GM21423 (cell line): Measurements from ENCODE around the gene SLC12A7.

Source experiments
- ATAC-seq: cut with Tn5 transposase; IDR thresholded peaks from one replicate; pipeline ENCODE4 v1.9.1; 2021; ENCODE audit warnings: mild to moderate bottlenecking, moderate library complexity; ENCODE audit not compliant: unreplicated experiment

The SLC12A7 gene

DNA sequence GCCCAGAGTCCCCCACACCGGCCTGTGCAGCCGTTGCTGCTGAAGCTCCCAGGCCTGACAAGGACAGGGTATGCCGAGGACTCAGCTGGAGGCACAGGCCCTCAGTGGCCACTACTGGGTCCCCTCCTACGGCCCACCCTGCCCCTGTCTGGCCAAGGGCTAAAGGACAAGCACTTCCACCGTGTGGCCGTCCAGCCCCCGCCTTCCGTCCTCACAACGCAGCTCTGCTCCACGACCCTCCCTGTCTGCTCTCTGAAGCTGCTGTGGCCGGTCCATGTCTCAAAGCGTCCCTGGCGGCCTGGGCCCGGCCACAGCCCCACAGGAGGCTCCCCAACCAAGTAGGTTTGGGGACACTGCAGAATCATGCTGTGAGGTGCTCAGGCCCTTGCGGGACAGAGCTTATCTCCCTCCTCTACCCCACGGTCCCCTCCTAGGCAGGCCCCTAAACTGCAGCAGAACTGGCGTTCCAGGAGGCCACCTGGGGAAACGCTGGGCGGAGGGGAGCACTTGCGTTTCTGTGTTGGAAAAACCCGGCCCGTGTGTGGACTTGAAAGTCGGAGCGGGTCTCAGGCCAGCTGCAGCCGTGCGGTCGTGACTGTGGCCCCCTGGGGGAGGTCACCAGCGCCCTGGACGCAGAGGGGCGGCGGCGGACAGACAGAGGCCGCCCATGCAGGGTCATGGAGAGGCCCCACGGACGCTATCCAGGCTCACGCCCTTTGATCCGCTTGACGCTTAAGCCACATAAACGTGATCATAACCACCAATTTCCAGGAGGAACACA is 57.7 kb downstream of the SLC12A7 start:
- no peak for ATAC-seq

DNA sequence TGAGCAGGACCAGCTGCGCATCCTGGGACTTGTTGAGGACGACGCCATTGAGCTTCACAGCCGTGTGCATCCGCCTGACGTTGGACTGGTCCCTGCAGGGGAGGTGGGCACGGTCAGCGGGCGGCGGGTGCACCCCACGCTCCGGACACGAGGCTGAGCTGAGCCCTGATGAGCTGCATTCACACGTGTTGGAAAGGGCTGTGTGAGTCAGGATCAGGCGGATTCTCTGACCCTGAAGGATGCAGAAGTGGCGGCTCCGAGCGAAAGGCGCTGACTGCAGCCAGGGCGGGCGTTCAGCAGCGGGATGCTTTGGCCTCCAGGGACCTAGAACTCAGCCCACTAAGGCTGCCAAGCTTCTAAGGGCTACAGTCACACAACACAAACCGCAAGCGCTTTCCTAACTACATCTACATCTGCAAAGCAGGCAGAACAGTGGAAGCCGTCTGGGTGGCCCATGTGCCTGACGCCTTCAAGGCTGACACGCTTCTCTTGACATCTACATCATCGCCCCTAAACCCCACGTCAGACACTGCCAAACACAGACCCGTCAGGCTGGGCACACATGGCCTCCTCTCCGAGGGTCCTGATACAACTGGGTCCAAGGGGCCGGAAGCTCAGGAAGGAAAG is 58.4 kb downstream of the SLC12A7 start:
- no peak for ATAC-seq

DNA sequence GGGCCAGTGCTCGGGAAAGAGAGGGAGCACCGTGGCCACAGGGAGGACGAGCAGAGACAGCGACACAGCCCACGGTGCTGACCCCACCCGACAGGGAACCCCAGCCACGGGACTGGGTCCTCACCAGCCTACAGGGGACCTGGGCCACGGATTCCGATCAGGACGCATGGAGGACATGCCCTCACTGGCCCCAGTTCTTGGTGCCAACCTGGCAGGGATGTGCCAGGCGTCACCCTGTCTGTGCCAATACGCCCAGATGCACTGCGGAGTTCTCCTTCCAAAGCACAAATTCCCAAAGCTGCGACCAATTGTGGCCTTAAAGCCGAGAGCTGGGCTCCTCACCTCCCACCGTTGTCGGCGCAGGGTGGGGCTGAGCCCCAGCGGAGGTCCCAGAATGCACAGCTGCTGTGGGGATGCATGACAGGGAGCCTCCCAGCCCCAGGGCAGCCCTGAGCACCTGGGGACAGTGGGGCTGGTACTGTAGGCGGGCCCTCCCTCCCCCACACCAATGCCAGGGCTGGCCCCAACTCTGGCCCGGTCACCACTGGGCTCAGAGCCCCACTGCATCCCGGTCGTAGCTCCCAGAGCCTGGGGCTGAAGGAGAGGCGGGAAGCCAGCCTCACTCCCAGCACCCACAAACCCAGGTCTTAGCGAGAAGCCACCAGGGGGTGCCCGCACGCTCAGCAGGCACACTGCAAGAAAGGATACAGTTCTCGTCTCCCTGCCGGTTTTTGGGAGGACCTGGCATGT is 59.0 kb downstream of the SLC12A7 start:
- ATAC-seq, result no peak

DNA sequence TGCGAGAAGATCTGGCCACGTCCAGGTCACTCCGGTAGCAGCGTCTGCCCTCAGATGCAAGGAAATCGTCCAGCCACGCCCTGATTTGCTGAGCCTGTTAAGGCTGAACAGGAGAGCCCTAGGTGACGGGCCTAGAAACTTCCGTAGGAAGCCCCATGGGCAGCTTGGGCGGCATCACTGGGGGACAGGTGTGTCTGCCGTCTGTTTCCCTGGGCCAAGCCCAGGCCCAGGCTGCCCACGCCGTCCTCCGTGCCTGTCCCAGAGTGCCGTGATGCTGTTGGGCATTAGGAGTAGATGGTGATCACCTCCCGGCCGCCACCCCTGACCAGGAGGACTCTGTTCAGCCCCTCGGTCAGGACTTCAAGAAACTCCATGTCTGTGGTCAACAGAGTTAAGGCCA is 59.8 kb downstream of the SLC12A7 start:
- ATAC-seq, result no peak

DNA sequence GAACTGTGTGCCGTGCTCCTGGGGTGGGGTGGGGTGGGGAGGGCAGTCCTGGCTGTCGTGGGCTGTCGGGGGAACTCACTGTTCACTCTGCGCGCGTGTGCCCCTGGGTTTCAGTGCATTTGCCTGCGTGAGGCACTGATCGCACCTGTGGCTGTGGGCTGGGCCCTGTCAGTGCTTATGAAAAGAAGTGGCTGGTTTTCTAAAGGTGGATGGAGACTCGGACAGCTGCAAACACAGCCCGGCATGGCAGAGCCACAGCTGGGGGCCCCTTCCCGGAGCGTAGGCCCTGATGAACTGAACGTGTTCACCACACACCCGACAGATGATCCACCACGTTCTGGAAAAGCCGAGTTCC is 60.5 kb downstream of the SLC12A7 start:
- ATAC-seq, result no peak

DNA sequence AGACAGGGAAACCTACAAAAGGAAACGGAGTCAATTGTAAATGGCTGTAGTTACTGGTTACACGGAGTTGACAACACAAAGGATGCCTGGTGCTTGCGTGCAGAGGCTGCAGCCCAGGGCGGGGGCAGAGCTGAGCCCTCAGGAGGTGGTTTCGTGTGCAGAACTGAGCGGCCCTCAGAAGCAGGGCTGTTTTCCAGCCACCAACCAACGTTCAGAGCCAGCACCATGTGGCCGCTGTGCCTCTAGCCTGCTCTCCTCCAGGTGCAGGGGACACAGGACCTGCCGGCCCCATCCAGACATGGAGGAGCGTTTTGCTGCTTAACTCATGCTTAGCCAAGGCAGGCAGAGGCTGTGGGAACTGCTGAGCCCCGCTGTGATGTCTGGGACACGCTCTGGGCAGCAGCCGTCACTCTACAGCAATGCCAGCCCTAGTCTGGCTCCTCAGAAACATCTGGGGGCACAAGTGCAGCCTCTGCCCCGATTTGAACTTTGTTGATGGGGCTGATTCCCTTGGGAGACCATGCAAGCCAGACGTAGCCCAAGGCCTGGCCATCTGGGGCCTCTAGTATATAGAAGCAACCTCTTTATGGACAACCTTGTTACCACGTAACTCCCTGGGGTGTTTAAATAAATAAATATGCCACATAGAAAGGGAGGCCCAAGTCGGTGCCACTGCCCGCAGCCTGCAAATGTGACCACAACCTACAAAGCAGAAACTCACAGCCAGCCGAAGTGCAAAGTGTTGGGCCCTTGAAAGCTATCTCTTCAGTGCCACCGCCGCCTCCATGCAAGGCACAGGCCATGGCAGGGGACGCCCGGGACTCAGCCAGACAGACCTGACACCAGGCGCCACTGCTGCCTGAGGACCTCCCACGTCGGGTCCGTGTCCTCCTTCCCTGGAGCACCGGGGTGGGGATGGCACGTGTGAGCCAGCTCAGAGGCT is 61.2 kb downstream of the SLC12A7 start:
- ATAC-seq, result no peak

DNA sequence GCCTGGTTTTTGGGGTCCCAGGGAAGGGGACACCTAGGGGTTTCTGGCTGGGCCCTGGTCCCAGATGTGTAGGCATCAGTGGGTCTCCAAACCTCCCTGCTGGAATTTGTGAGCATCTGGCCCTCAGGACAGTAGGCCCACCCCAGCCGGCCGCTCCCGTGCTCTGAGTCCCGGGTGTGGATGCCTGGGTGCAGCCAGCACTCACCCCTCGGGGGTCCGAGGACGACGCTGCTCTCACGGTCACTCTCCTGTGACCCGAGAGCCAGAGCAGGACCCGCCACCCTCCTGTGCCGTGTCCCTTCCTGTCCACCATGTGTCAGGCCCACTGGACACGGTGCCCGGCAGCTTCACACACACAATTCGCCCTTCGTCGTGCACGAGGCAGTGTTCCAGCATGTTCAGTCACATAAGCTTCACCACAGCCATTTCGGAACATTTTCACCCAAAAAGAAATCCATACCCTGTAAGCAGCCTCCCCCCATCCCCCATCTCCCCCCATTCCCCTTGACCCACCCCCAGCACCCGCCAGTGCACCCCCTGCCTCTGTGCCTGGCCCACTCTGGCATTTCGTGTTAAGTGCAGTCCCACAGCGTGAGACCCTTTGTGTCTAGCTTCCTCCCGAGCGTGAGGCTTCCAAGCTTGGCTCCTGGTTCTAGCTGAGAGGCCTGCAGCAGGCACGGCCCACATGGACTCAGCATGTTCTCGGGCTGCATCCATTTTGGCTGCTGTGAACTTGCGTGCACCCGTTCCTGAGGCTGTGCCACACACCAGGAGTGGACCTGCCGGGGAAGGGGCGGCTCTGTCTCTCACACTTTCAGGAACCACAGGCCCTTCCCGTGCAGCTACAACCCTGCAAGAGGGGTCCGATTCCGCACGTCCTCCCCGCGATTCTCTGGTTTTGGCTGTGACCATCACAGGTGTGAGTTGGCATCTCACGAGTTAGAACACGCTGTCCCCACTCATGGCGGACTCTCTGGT is 62.7 kb downstream of the SLC12A7 start:
- ATAC-seq, result no peak

DNA sequence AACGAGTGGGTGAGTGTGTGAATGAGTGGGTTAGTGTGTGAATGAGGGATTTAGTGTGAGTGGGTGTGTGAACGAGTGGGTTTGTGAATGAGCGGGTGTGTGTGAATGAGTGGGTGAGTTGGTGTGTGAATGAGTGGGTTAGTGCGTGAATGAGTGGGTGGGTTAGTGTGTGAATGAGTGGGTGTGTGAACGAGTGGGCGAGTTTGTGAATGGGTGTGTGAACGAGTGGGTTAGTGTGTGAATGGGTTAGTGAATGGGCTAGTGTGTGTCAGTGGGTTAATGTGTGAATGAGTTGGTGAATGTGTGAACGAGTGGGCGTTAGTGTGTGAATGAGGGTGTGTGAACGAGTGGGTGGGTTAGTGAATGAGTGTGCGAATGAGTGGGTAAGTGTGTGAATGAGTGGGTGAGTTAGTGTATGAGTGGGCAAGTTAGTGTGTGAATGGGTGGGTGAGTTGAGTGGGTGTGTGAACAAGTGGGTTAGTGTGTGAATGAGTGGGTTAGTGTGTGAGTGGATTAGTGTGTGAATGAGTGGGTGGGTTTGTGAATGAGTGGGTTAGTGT is 63.6 kb downstream of the SLC12A7 start:
- ATAC-seq, result no peak

DNA sequence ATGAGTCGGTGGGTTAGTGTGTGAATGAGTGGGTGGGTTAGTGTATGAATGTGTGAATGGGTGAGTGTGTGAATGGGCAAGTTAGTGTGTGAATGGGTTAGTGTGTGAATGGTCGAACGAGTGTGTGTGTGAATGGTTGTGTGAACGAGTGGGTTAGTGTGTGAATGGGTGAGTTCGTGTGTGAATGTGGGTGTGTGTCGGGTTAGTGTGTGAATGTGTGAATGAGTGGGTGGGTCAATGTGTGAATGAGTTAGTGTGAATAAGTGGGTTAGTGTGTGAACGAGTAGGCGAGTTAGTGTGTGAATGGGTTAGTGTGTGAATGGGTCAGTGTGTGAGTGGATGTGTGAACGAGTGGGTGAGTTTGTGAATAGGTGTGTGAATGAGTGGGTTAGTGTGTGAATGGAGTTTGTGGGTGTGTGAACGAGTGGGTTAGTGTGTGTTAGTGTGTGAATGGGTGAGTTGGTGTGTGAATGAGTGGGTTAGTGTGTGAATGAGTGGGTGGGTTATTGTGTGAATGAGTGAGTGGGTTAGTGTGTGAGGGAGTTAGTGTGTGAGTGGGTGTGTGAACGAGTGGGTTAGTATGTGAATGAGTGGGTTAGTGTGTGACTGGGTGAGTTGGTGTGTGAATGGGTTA is 64.4 kb downstream of the SLC12A7 start:
- no peak for ATAC-seq

DNA sequence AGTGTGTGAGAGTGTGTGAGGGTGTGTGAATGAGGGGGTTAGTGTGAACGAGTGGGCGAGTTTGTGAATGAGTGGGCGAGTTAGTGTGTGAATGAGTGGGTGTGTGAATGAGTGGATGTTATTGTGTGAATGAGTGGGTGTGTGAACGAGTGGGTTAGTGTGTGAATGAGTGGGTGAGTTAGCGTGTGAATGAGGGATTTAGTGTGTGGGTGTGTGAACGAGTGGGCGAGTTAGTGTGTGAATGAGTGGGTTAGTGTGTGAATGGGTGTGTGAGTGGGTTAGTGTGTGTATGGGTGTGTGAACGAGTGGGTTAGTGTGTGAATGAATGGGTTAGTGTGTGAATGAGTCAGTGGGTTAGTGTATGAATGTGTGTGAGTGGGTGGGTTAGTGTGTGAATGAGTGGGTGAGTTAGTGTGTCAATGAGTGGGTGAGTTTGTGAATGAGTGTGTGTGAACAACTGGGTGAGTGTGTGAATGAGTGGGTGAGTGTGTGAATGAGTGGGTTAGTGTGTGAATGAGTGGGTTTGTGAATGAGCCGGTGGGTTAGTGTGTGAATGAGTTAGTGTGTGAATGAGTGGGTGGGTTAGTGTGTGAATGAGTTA is 65.8 kb downstream of the SLC12A7 start:
- no peak for ATAC-seq

DNA sequence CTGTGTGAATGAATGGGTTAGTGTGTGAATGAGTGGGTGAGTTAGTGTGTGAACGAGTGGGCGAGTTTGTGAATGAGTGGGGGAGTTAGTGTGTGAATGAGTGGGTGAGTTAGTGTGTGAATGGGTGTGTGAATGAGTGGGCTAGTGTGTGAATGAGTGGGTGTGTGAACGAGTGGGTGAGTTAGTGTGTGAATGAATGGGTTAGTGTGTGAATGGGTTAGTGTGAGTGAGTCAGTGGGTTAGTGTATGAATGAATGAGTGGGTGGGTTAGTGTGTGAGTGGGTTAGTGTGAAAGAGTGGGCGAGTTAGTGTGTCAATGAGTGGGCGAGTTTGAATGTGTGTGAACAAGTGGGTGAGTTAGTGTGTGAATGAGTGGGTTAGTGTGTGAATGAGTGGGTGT is 67.7 kb downstream of the SLC12A7 start:
- no peak for ATAC-seq

DNA sequence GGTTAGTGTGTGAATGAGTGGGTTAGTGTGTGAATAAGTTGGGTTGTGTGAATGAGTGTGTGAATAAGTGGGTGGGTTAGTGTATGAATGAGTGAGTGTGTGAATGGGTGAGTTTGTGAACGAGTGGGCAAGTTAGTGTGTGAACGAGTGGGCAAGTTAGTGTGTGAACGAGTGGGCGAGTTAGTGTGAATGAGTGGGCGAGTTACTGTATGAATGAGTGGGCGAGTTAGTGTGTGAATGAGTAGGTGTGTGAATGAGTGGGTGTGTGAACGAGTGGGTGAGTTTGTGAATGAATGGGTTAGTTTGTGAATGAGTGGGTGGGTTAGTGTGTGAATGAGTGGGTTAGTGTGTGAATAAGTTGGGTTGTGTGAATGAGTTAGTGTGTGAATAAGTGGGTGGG is 68.5 kb downstream of the SLC12A7 start:
- ATAC-seq, result no peak

DNA sequence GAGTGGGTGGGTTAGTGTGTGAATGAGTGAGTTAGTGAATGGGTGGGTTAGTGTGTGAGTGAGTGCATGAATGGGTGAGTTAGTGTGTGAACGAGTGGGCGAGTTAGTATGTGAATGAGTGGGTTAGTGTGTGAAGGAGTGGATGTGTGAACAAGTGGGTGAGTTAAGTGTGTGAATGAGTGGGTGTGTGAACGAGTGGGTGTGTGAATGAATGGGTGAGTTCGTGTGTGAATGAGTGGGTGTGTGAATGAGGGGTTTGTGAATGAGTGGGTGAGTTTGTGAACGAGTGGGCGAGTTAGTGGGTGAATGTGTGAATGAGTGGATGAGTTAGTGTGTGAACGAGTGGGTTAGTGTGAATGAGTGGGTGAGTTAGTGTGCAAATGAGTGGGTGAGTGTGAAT is 69.2 kb downstream of the SLC12A7 start:
- ATAC-seq, result no peak

DNA sequence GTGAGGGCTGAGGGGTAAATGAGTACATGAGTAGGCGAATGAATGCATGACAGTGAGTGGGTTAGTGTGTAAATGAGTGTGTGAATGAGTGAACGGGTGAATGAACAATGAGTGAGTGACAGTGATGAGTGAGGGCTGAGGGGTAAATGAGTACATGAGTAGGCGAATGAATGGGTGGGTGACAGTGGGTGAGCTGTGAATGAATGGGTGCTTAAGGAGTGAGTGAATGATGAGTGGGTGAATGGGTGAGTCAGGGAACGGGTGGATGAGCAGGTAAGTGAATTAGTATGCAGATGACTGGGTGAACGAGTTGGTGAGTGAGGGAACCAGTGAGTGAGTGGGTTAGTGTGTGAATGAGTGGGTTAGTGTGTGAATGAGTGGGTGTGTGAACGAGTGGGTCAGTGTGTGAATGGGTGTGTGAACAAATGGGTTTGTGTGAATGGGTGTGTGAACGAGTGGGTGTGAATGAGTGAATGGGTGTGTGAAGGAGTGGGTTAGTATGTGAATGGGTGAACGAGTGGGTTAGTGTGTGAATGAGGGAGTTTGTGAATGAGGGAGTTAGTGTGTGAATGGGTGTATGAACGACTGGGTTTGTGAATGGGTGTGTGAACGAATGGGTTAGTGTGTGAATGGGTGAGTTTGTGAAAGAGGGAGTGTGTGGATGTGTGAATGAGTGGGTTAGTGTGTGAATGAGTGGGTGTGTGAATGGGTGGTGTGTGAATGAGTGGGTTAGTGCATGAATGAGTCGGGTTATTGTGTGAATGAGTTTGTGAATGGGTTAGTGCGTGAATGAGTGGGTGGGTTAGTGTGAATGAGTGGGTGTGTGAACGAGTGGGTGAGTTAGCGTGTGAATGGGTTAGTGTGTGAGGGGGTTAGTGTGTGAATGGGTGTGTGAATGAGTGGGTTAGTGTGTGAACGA is 70.4 kb downstream of the SLC12A7 start:
- ATAC-seq, result no peak

DNA sequence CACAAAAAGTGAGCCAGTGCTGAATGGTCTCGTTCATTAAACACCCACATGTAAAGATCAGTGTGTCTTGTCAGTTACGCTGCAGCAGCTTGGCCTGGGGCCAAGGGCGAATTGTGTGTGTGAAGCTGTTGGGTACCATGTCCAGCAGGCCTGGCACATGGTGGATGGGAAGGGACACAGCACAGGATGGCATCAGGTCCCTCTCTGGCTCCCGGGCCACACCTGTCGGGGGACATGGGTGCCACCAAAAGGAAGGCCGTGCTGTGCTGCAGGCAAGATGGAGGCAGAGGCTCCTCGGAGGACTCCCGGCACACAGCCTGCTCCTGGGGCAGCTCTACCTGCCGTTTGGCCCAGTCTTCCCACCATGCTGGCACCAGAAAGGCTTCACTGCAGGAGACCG is 71.3 kb downstream of the SLC12A7 start:
- no peak for ATAC-seq

DNA sequence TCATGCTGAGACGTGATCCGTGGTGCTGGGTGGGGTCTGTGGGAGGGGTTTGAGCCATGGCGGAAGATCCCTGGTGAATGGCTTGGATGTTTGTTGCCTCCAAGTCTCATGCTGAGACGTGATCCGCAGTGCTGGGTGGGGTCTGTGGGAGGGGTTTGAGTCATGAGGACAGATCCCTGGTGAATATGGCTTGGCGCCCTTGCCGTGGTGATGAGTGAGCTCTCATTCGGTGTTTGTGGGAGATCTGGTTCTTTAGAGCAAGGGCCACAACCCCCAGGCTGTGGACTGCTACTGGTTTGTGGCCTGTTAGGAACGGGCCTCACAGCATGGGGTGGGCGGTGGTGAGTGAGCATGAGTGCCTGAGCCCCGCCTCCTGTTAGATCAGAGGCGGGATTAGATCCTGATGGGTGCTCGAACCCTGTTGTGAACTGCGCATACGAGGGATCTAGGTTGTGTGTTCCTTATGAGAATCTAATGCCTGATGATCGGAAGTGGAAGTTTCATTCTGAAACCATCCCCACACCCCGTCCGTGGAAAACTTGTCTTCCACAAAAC is 72.1 kb downstream of the SLC12A7 start:
- ATAC-seq, result no peak

DNA sequence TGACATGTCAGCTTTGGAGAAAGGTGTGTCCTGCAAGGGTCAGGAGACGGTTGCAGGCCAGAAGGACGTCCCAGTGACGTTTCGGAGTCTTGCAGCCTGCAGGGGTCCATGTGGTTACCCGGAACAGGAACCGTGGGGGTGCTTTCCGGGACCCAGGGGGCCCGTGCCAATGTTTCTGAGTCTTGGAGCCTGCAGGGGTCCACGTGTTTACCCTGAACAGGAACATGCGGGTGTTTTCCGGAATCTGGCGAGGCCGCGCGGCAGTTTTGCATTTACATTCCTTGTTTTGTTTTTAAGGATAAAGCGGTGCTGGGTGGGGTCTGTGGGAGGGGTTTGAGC is 72.7 kb downstream of the SLC12A7 start:
- ATAC-seq, result no peak
